A549 (cell line): ENCODE data around the gene MARS1.

Experiments used
- CBX2 ChIP-seq: fragments of 200-600 bp; sonication (generic); IDR thresholded peaks from 2 replicates; pipeline ENCODE4 v1.6.1; 2016; ENCODE audit warnings: low read depth, mild to moderate bottlenecking, borderline replicate concordance
- CHD4 ChIP-seq: fragments of 200-600 bp; sonication (generic); IDR thresholded peaks from 2 replicates; pipeline ENCODE4 v1.6.1; 2016; ENCODE audit warnings: antibody characterized with exemption, mild to moderate bottlenecking, borderline replicate concordance
- CTCF ChIP-seq: fragments of >200 bp; sonication (Bioruptor Twin); formaldehyde crosslinking; IDR thresholded peaks from 3 replicates; pipeline ENCODE4 v1.5.1; 2016
- ESRRA ChIP-seq: fragments of 150-350 bp; IDR thresholded peaks from 2 replicates; pipeline ENCODE4 v1.6.1; 2014; ENCODE audit warnings: mild to moderate bottlenecking, low read length, borderline replicate concordance
- HDAC2 ChIP-seq: fragments of 200-600 bp; sonication (generic); IDR thresholded peaks from 2 replicates; pipeline ENCODE4 v1.6.1; 2016
- MAX ChIP-seq: IDR thresholded peaks from 2 replicates; pipeline ENCODE4 v1.6.1; 2012
- PBX3 ChIP-seq: IDR thresholded peaks from 2 replicates; pipeline ENCODE4 v1.6.1; 2012
- POLR2A ChIP-seq: IDR thresholded peaks from 2 replicates; pipeline ENCODE4 v1.6.1; 2012; ENCODE audit warnings: mild to moderate bottlenecking, low read length
- RCOR1 ChIP-seq: fragments of 150-350 bp; IDR thresholded peaks from 2 replicates; pipeline ENCODE4 v1.6.1; 2014; ENCODE audit warnings: antibody characterized with exemption, low read length, low read depth

DNA sequence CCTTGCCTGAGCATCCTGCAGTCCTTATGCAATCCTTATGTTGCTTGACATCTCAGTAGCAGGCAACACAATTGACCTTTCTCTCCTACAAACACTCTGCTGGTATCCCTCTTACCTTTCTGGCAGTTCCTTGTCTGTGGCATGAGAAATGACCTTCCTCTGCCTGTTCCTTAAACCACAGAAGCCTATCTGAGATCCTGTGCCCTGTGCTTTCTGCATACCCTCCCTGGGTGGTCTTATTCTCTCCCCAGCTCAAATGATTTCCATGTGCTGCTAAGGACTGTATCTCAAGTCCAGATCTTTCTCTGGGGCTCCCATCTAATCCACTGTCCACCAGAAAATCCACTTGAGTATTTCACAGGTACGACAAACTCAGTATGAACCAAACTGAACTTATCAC, 6.2 kb upstream of the MARS1 start:
- TF ChIP-seq CTCF: no peak
- TF ChIP-seq RCOR1: no peak
- no peak for TF ChIP-seq POLR2A
- TF ChIP-seq CHD4: no peak
- TF ChIP-seq CBX2: no peak
- no peak for TF ChIP-seq PBX3
- no peak for TF ChIP-seq ESRRA
- TF ChIP-seq MAX: no peak
- no peak for TF ChIP-seq HDAC2
